Midbrain (tissue), 1 donor: Measurements from ENCODE around the gene XIRP2.

Experiments used
- DNase-seq: peaks from one replicate; lab custom pipeline; 2025; lab: John Stamatoyannopoulos, UW

The XIRP2 gene

GRCh38 chr2:167292430-167293171 is 404.3 kb downstream of the XIRP2 start, which contains the start of gene B3GALT1:
B3GALT1 (plus strand) TSS chr2:167293001.
- DNase-seq, result peak; percentile 92

- DNase-seq, result no peak
These were observed 405.0 kb downstream of the XIRP2 start for GRCh38 chr2:167293172-167293781.

GRCh38 chr2:167293943-167294775 is 405.9 kb downstream of the XIRP2 start:
- peak; percentile 30 for DNase-seq

GRCh38 chr2:167294776-167295140 is 406.5 kb downstream of the XIRP2 start:
- DNase-seq, result no peak

GRCh38 chr2:167297292-167297691 is 409.0 kb downstream of the XIRP2 start:
- no peak for DNase-seq

- DNase-seq, result no peak
These were observed 409.7 kb downstream of the XIRP2 start for GRCh38 chr2:167298017-167298416.
